DND-41 (cell line): ENCODE results near the gene ANKRD40.

Experiments
- ATAC-seq: fragments of 200-7000 bp; cut with Tn5 transposase; 3 replicates; pipeline ENCODE4 v1.9.1; 2021; ENCODE audit warnings: low read depth; ENCODE audit not compliant: insufficient read depth
- DNase-seq: peaks from one replicate; pipeline ENCODE4 v3.0.0-alpha.2; 2020
- H2AFZ ChIP-seq: 2 replicates; pipeline ENCODE4 v1.6.0; 2012; ENCODE audit warnings: low read depth, low read length
- H3K27ac ChIP-seq: 2 replicates; pipeline ENCODE4 v1.5.1; 2012; ENCODE audit warnings: low read length, inconsistent platforms
- H3K27me3 ChIP-seq: fragments of 200-600 bp; sonication (generic); 2 replicates; pipeline ENCODE4 v1.6.0; 2012; ENCODE audit warnings: low read length, mild to moderate bottlenecking, inconsistent platforms; ENCODE audit not compliant: insufficient read depth, poor library complexity
- H3K36me3 ChIP-seq: 2 replicates; pipeline ENCODE4 v1.5.1; 2012; ENCODE audit warnings: low read length, inconsistent platforms; ENCODE audit not compliant: insufficient read depth
- H3K4me1 ChIP-seq: 2 replicates; pipeline ENCODE4 v1.5.1; 2012; ENCODE audit warnings: mild to moderate bottlenecking, low read length; ENCODE audit not compliant: insufficient read depth
- H3K4me2 ChIP-seq: 2 replicates; pipeline ENCODE4 v1.6.0; 2012; ENCODE audit warnings: mild to moderate bottlenecking, moderate library complexity, low read length, inconsistent platforms; ENCODE audit not compliant: insufficient read depth
- H3K4me3 ChIP-seq, 2 experiments: fragments of 200-600 bp in 1 of 2; shearing (Covaris generic) in 1 of 2; 2 replicates each; pipeline ENCODE4 v1.5.1; 2012 to 2016; ENCODE audit warnings: inconsistent platforms in 2 of 2, low read length in 2 of 2, mild to moderate bottlenecking in 2 of 2, low read depth in 1 of 2, moderate library complexity in 1 of 2
- H3K79me2 ChIP-seq: 2 replicates; pipeline ENCODE4 v1.6.0; 2012; ENCODE audit warnings: low read length, inconsistent platforms; ENCODE audit not compliant: insufficient read depth
- H3K9ac ChIP-seq: 2 replicates; pipeline ENCODE4 v1.6.0; 2012; ENCODE audit warnings: low read depth, mild to moderate bottlenecking, inconsistent platforms, low read length, moderate library complexity
- H3K9me3 ChIP-seq: 2 replicates; pipeline ENCODE4 v1.5.1; 2012; ENCODE audit warnings: low read length, moderate library complexity, mild to moderate bottlenecking, inconsistent platforms; ENCODE audit not compliant: insufficient read depth, severe bottlenecking
- H4K20me1 ChIP-seq: 2 replicates; pipeline ENCODE4 v1.6.0; 2012; ENCODE audit warnings: low read length; ENCODE audit not compliant: insufficient read depth
- EZH2 ChIP-seq: IDR thresholded peaks from 3 replicates; pipeline ENCODE4 v1.6.1; 2012; ENCODE audit warnings: borderline replicate concordance, low read depth, mild to moderate bottlenecking, moderate library complexity, low read length, inconsistent platforms; ENCODE audit not compliant: severe bottlenecking
- TF ChIP-seq, protein P1 (sequence below): IDR thresholded peaks from 2 replicates; pipeline ENCODE4 v1.5.1; 2012; ENCODE audit warnings: borderline replicate concordance, low read length, moderate library complexity, mild to moderate bottlenecking; ENCODE audit not compliant: poor library complexity, severe bottlenecking; ENCODE audit errors: extremely low read depth

The ANKRD40 gene

GRCh38 chr17:50675627-50676026 is 32.1 kb downstream of the ANKRD40 start:
- Histone ChIP-seq H3K4me2 (no peak overlapping the region), H3K27me3 (no peaks in the 10 kb centered on the region), H3K9ac (no peak overlapping the region), H3K36me3 (no peaks in the 10 kb centered on the region), H3K27ac (no peak overlapping the region), H3K4me3 (no peak overlapping the region), H2AFZ (no peak overlapping the region), H3K79me2 (no peaks in the 10 kb centered on the region), H3K4me1 (no peaks in the 10 kb centered on the region), H3K9me3 (no peaks in the 10 kb centered on the region), H4K20me1 (no peaks in the 10 kb centered on the region)
- ATAC-seq (no peak), DNase-seq (no peak)
- TF ChIP-seq, protein P1, sequence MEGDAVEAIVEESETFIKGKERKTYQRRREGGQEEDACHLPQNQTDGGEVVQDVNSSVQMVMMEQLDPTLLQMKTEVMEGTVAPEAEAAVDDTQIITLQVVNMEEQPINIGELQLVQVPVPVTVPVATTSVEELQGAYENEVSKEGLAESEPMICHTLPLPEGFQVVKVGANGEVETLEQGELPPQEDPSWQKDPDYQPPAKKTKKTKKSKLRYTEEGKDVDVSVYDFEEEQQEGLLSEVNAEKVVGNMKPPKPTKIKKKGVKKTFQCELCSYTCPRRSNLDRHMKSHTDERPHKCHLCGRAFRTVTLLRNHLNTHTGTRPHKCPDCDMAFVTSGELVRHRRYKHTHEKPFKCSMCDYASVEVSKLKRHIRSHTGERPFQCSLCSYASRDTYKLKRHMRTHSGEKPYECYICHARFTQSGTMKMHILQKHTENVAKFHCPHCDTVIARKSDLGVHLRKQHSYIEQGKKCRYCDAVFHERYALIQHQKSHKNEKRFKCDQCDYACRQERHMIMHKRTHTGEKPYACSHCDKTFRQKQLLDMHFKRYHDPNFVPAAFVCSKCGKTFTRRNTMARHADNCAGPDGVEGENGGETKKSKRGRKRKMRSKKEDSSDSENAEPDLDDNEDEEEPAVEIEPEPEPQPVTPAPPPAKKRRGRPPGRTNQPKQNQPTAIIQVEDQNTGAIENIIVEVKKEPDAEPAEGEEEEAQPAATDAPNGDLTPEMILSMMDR: no peak
- no peak for TF ChIP-seq EZH2

GRCh38 chr17:50675190-50675589 is 32.5 kb downstream of the ANKRD40 start:
- Histone ChIP-seq H3K27me3 (no peaks in the 10 kb centered on the region), H3K4me3 (no peak overlapping the region), H3K36me3 (no peaks in the 10 kb centered on the region), H3K27ac (no peak overlapping the region), H3K9ac (no peak overlapping the region), H3K79me2 (no peaks in the 10 kb centered on the region), H4K20me1 (no peaks in the 10 kb centered on the region), H3K9me3 (no peaks in the 10 kb centered on the region), H3K4me2 (no peak overlapping the region), H2AFZ (no peak overlapping the region), H3K4me1 (no peaks in the 10 kb centered on the region)
- DNase-seq: no peak
- ATAC-seq: no peak
- TF ChIP-seq EZH2: no peak
- TF ChIP-seq, protein P1: no peak

DNA sequence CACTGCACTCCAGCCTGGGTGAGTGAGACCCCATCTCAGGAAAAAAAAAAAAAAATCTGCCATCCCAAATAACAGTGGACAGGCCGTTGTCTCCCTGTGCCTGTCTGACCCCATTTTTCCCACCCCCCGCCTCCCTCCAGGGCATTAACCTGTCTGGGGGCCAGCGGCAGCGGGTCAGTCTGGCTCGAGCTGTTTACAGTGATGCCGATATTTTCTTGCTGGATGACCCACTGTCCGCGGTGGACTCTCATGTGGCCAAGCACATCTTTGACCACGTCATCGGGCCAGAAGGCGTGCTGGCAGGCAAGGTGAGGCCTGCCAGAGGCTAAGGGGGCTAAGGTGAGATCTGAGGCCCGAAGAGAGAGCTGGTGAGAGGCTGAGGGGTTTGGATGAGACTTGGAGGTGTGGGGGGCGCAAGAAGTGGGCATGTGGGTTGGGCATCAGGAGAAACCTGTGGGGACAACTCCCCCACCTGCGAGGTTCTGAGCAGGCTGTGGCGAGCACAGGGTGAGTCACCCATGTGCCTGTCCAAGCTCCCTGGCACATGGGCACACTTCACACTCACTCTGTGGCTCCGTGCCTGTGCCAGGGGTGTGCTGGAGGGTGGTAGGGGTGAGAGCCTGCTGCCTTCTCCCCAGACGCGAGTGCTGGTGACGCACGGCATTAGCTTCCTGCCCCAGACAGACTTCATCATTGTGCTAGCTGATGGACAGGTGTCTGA is 34.7 kb downstream of the ANKRD40 start:
- H3K27ac ChIP-seq: no peak overlapping the region
- no peak overlapping the region for H3K4me3 ChIP-seq
- H3K4me1 ChIP-seq: no peaks in the 10 kb centered on the region
- H3K36me3 ChIP-seq: no peaks in the 10 kb centered on the region
- no peak overlapping the region for H3K4me2 ChIP-seq
- no peaks in the 10 kb centered on the region for H3K27me3 ChIP-seq
- ATAC-seq: no peak
- H3K79me2 ChIP-seq: no peaks in the 10 kb centered on the region
- DNase-seq: no peak
- H3K9ac ChIP-seq: no peak overlapping the region
- no peak overlapping the region for H2AFZ ChIP-seq
- no peaks in the 10 kb centered on the region for H4K20me1 ChIP-seq
- TF ChIP-seq, protein P1: no peak
- TF ChIP-seq EZH2: no peak
- H3K9me3 ChIP-seq: no peaks in the 10 kb centered on the region
